H9 (cell line): ENCODE data around the gene WLS. TPM values are rescaled to one million over a fixed set of nuclear protein-coding genes. Genes with fewer than 3 reads are reported as not detected.

Experiments used
- DNase-seq: peaks from one replicate; pipeline ENCODE4 v3.0.0-alpha.2; 2017
- H2AFZ ChIP-seq: one replicate; pipeline ENCODE4 v1.6.1; 2013; ENCODE audit warnings: mild to moderate bottlenecking, low read length, control low read depth, moderate library complexity
- H2AK5ac ChIP-seq: 2 replicates; pipeline ENCODE4 v1.6.1; 2013; ENCODE audit warnings: low read length, control low read depth, mixed read lengths; ENCODE audit not compliant: insufficient read length
- H2BK120ac ChIP-seq: one replicate; pipeline ENCODE4 v1.6.1; 2013; ENCODE audit warnings: low read depth, mild to moderate bottlenecking, low read length, control low read depth, inconsistent platforms; ENCODE audit not compliant: poor library complexity, severe bottlenecking
- H2BK12ac ChIP-seq: 2 replicates; pipeline ENCODE4 v1.6.1; 2013; ENCODE audit warnings: low read length, control low read depth, mixed read lengths, low read depth; ENCODE audit not compliant: insufficient read length
- H2BK15ac ChIP-seq: 2 replicates; pipeline ENCODE4 v1.6.1; 2013; ENCODE audit warnings: low read depth, low read length, control low read depth
- H2BK20ac ChIP-seq: one replicate; pipeline ENCODE4 v1.6.1; 2013; ENCODE audit warnings: low read depth, mild to moderate bottlenecking, low read length, control low read depth, inconsistent platforms; ENCODE audit not compliant: poor library complexity, severe bottlenecking
- H2BK5ac ChIP-seq: 2 replicates; pipeline ENCODE4 v1.6.1; 2013; ENCODE audit warnings: low read length, control low read depth, mixed read lengths; ENCODE audit not compliant: insufficient read length
- H3K14ac ChIP-seq: 2 replicates; pipeline ENCODE4 v1.6.1; 2013; ENCODE audit warnings: low read length, control low read depth; ENCODE audit not compliant: insufficient read depth
- H3K18ac ChIP-seq: 2 replicates; pipeline ENCODE4 v1.6.1; 2013; ENCODE audit warnings: low read depth, mild to moderate bottlenecking, mixed read lengths, low read length, control low read depth; ENCODE audit not compliant: insufficient read length
- H3K23ac ChIP-seq: 2 replicates; pipeline ENCODE4 v1.6.1; 2013; ENCODE audit warnings: low read length, control low read depth, mixed read lengths, low read depth; ENCODE audit not compliant: insufficient read length
- H3K23me2 ChIP-seq: 2 replicates; pipeline ENCODE4 v1.6.1; 2013; ENCODE audit warnings: low read depth, mild to moderate bottlenecking, mixed read lengths, low read length, control low read depth; ENCODE audit not compliant: insufficient read length, poor library complexity, severe bottlenecking
- H3K27ac ChIP-seq: 2 replicates; pipeline ENCODE4 v1.5.1; 2013; ENCODE audit warnings: low read length, control low read depth, mixed read lengths, low read depth; ENCODE audit not compliant: insufficient read length
- H3K27me3 ChIP-seq: 2 replicates; pipeline ENCODE4 v1.6.1; 2013; ENCODE audit warnings: low read length, control low read depth, inconsistent platforms; ENCODE audit not compliant: insufficient read depth
- H3K4ac ChIP-seq: 2 replicates; pipeline ENCODE4 v1.6.1; 2013; ENCODE audit warnings: low read depth, mild to moderate bottlenecking, control low read depth, inconsistent platforms, low read length, moderate library complexity
- H3K4me1 ChIP-seq: 2 replicates; pipeline ENCODE4 v1.6.1; 2013; ENCODE audit warnings: low read length, control low read depth, inconsistent platforms; ENCODE audit not compliant: insufficient read depth
- H3K4me2 ChIP-seq: 2 replicates; pipeline ENCODE4 v1.6.1; 2013; ENCODE audit warnings: low read length, control low read depth, mixed read lengths; ENCODE audit not compliant: insufficient read length, insufficient read depth
- H3K56ac ChIP-seq: 2 replicates; pipeline ENCODE4 v1.6.1; 2013; ENCODE audit warnings: low read depth, mild to moderate bottlenecking, mixed read lengths, low read length, control low read depth; ENCODE audit not compliant: insufficient read length
- H3K79me1 ChIP-seq: 2 replicates; pipeline ENCODE4 v1.6.1; 2013; ENCODE audit warnings: low read depth, mild to moderate bottlenecking, moderate library complexity, low read length, control low read depth, inconsistent platforms; ENCODE audit not compliant: insufficient read depth, poor library complexity, severe bottlenecking
- H3K79me2 ChIP-seq: 2 replicates; pipeline ENCODE4 v1.6.1; 2013; ENCODE audit warnings: low read length, control low read depth, inconsistent platforms; ENCODE audit not compliant: insufficient read depth
- H3K9ac ChIP-seq: 2 replicates; pipeline ENCODE4 v1.6.1; 2013; ENCODE audit warnings: low read length, control low read depth, mixed read lengths; ENCODE audit not compliant: insufficient read length; ENCODE audit errors: extremely low read depth
- H3K9me3 ChIP-seq: one replicate; pipeline ENCODE4 v1.6.1; 2013; ENCODE audit warnings: low read depth, low read length, inconsistent platforms; ENCODE audit not compliant: control insufficient read depth
- H3T11ph ChIP-seq: one replicate; pipeline ENCODE4 v1.6.1; 2013; ENCODE audit warnings: mild to moderate bottlenecking, low read length, control low read depth, inconsistent platforms
- H4K20me1 ChIP-seq: one replicate; pipeline ENCODE4 v1.6.1; 2013; ENCODE audit not compliant: control insufficient read depth, insufficient read length, insufficient read depth
- H4K5ac ChIP-seq: 2 replicates; pipeline ENCODE4 v1.6.1; 2013; ENCODE audit warnings: low read depth, mild to moderate bottlenecking, mixed read lengths, low read length, control low read depth; ENCODE audit not compliant: insufficient read length
- H4K8ac ChIP-seq: replicated peaks from 2 replicates; pipeline ENCODE4 v1.6.1; 2013; ENCODE audit warnings: low read length, control low read depth, mixed read lengths, low read depth; ENCODE audit not compliant: insufficient read length
- H4K91ac ChIP-seq: 2 replicates; pipeline ENCODE4 v1.6.1; 2013; ENCODE audit warnings: low read depth, mild to moderate bottlenecking, moderate library complexity, mixed read lengths, low read length, control low read depth; ENCODE audit not compliant: insufficient read length
- H3K27ac Mint-ChIP-seq, 3 experiments: 2 replicates in 2 of 3; 3 replicates in 1 of 3; pipeline ENCODE4 v1.8.0; 2020 to 2021; ENCODE audit warnings: mixed read lengths in 3 of 3, mild to moderate bottlenecking in 1 of 3, moderate library complexity in 1 of 3
- H3K27me3 Mint-ChIP-seq: 2 replicates; pipeline ENCODE4 v1.8.0; 2021; ENCODE audit warnings: low read depth, mild to moderate bottlenecking, moderate library complexity, mixed read lengths
- H3K36me3 Mint-ChIP-seq, 3 experiments: 2 replicates in 2 of 3; 3 replicates in 1 of 3; pipeline ENCODE4 v1.8.0; 2020 to 2021; ENCODE audit warnings: low read depth in 3 of 3, mixed read lengths in 3 of 3; ENCODE audit not compliant: insufficient read depth in 1 of 3
- H3K4me1 Mint-ChIP-seq, 2 experiments: 2 replicates each; pipeline ENCODE4 v1.8.0; 2020; ENCODE audit warnings: mixed read lengths in 2 of 2
- H3K4me3 Mint-ChIP-seq, 2 experiments: 2 replicates in 1 of 2; 3 replicates in 1 of 2; pipeline ENCODE4 v1.8.0; 2020 to 2021; ENCODE audit warnings: mild to moderate bottlenecking in 2 of 2, mixed read lengths in 2 of 2, moderate library complexity in 1 of 2
- H3K9me3 Mint-ChIP-seq, 2 experiments: 2 replicates in 1 of 2; 3 replicates in 1 of 2; pipeline ENCODE4 v1.8.0; 2020; ENCODE audit warnings: mild to moderate bottlenecking in 2 of 2, mixed read lengths in 2 of 2, moderate library complexity in 1 of 2
- WGBS: extraction: QIAGEN DNeasy Blood & Tissue Kit; methylation state at CpG from one replicate; pipeline ENCODE4 v1.1.7; 2013; ENCODE audit warnings: missing lambda C conversion rate, low lambda C conversion rate, mixed read lengths; ENCODE audit not compliant: insufficient read length; ENCODE audit errors: extremely low coverage; 5-methylcytosine and 5-hydroxymethylcytosine counted together
- total RNA-seq: library from RNA; stranded (reverse); gene quantifications from 2 replicates; pipeline ENCODE4 v1.2.1, GENCODE V29; 2021
- TF ChIP-seq, protein P1 (sequence below): fragments of 200-600 bp; sonication (generic); conservative IDR thresholded peaks from 3 replicates; pipeline ENCODE4 v1.8.0; 2021; ENCODE audit warnings: antibody characterized with exemption, mild to moderate bottlenecking

The WLS gene
- total RNA-seq, 1 experiment from 2014 or later, result 0.94 TPM

- Histone ChIP-seq H3K27me3 (no peaks in the 10 kb centered on the region), H3K4ac (no peak overlapping the region), H2AK5ac (no peak overlapping the region), H3K79me2 (no peaks in the 10 kb centered on the region), H4K91ac (no peak overlapping the region), H3K14ac (no peak overlapping the region), H4K5ac (no peak overlapping the region), H4K8ac (no peak overlapping the region), H3K4me1 (no peaks in the 10 kb centered on the region), H3K9ac (no peak overlapping the region), H2BK5ac (no peak overlapping the region), H3K18ac (no peak overlapping the region), H3K56ac (no peak overlapping the region), H3K4me2 (no peak overlapping the region), H3K23me2 (no peaks in the 10 kb centered on the region), H3K23ac (no peak overlapping the region), H2BK120ac (no peak overlapping the region), H2AFZ (no peak overlapping the region), H3K27ac (no peak overlapping the region), H2BK15ac (no peak overlapping the region), H2BK20ac (no peak overlapping the region), H2BK12ac (no peak overlapping the region), H3T11ph (no peak overlapping the region), H3K9me3 (no peaks in the 10 kb centered on the region), H3K79me1 (no peaks in the 10 kb centered on the region), H4K20me1 (no peaks in the 10 kb centered on the region)
- Mint-ChIP-seq H3K4me3 (no peak overlapping the region), H3K27me3 (peaks cover 8% of the 10 kb centered on the region; the same call in 1 of the 2 replicates), H3K4me1 (peaks cover 10 to 12% of the 10 kb centered on the region in 2 experiments; a peak in 3 of 4 replicates), H3K27ac (no peak overlapping the region), H3K36me3 (no peaks in the 10 kb centered on the region), H3K9me3 (no peaks in the 10 kb centered on the region; a peak in 1 of 5 replicates)
- WGBS, result no CpG with 5 or more reads among the region's 3 CpGs
- TF ChIP-seq, protein P1, sequence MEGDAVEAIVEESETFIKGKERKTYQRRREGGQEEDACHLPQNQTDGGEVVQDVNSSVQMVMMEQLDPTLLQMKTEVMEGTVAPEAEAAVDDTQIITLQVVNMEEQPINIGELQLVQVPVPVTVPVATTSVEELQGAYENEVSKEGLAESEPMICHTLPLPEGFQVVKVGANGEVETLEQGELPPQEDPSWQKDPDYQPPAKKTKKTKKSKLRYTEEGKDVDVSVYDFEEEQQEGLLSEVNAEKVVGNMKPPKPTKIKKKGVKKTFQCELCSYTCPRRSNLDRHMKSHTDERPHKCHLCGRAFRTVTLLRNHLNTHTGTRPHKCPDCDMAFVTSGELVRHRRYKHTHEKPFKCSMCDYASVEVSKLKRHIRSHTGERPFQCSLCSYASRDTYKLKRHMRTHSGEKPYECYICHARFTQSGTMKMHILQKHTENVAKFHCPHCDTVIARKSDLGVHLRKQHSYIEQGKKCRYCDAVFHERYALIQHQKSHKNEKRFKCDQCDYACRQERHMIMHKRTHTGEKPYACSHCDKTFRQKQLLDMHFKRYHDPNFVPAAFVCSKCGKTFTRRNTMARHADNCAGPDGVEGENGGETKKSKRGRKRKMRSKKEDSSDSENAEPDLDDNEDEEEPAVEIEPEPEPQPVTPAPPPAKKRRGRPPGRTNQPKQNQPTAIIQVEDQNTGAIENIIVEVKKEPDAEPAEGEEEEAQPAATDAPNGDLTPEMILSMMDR, result no peak
- no peak for DNase-seq
These were observed 35.6 kb downstream of the WLS start for GRCh38 chr1:68196676-68197075.
